Loucy (cell line): Measurements from ENCODE around the gene RSU1.

Experiments used
- H2AFZ ChIP-seq: fragments of 200-600 bp; sonication (generic); 2 replicates; pipeline ENCODE4 v1.6.0; 2016; ENCODE audit warnings: antibody characterized with exemption, mild to moderate bottlenecking, low read length, moderate library complexity
- H3F3A ChIP-seq: fragments of 200-600 bp; 2 replicates; pipeline ENCODE4 v1.6.0; 2016; ENCODE audit warnings: antibody characterized with exemption, low read depth, mild to moderate bottlenecking
- H3K27me3 ChIP-seq: fragments of 200-600 bp; sonication (generic); 2 replicates; pipeline ENCODE4 v1.6.1; 2014; ENCODE audit warnings: low read length, mild to moderate bottlenecking; ENCODE audit not compliant: insufficient read depth, poor library complexity, severe bottlenecking
- H3K36me3 ChIP-seq: fragments of 200-600 bp; sonication (generic); 2 replicates; pipeline ENCODE4 v1.6.1; 2016; ENCODE audit warnings: low read length; ENCODE audit not compliant: insufficient read depth
- H3K4me1 ChIP-seq: fragments of 200-600 bp; sonication (generic); 2 replicates; pipeline ENCODE4 v1.5.1; 2014; ENCODE audit warnings: low read length, mild to moderate bottlenecking; ENCODE audit not compliant: insufficient read depth, poor library complexity, severe bottlenecking
- H3K4me2 ChIP-seq: fragments of 200-600 bp; sonication (generic); 2 replicates; pipeline ENCODE4 v1.6.0; 2014; ENCODE audit warnings: antibody characterized with exemption, low read length, low read depth, mild to moderate bottlenecking; ENCODE audit not compliant: poor library complexity, severe bottlenecking
- H3K4me3 ChIP-seq: fragments of 200-600 bp; sonication (generic); 2 replicates; pipeline ENCODE4 v1.5.1; 2014; ENCODE audit warnings: low read length, mild to moderate bottlenecking, mixed read lengths; ENCODE audit not compliant: poor library complexity, severe bottlenecking
- H3K79me2 ChIP-seq: fragments of 200-600 bp; sonication (generic); 2 replicates; pipeline ENCODE4 v1.6.1; 2014; ENCODE audit warnings: low read length; ENCODE audit not compliant: insufficient read depth
- H3K9ac ChIP-seq: fragments of 200-600 bp; sonication (generic); 2 replicates; pipeline ENCODE4 v1.6.0; 2014; ENCODE audit warnings: mild to moderate bottlenecking, low read depth, low read length, moderate library complexity; ENCODE audit not compliant: poor library complexity, severe bottlenecking
- H3K9me2 ChIP-seq: fragments of 200-600 bp; sonication (generic); replicated peaks from 2 replicates; pipeline ENCODE4 v1.6.1; 2016; ENCODE audit warnings: low read depth, low read length, mixed read lengths
- H3K9me3 ChIP-seq: fragments of 200-600 bp; sonication (generic); 2 replicates; pipeline ENCODE4 v1.6.1; 2014; ENCODE audit warnings: mild to moderate bottlenecking, antibody characterized with exemption, low read length, low read depth; ENCODE audit not compliant: insufficient read depth
- H4K20me1 ChIP-seq: fragments of 200-600 bp; sonication (generic); 2 replicates; pipeline ENCODE4 v1.6.0; 2014; ENCODE audit warnings: antibody characterized with exemption, low read length, mild to moderate bottlenecking; ENCODE audit not compliant: insufficient read depth, poor library complexity, severe bottlenecking
- EZH2phosphoT487 ChIP-seq: fragments of 200-600 bp; IDR thresholded peaks from 2 replicates; pipeline ENCODE4 v1.6.1; 2018; ENCODE audit warnings: antibody characterized with exemption, mild to moderate bottlenecking, moderate library complexity, borderline replicate concordance
- TF ChIP-seq, protein P1 (sequence below): fragments of 200-600 bp; sonication (generic); conservative IDR thresholded peaks from 2 replicates; pipeline ENCODE4 v1.5.1; 2014; ENCODE audit warnings: mild to moderate bottlenecking, antibody characterized with exemption, low read length

Gene RSU1

DNA sequence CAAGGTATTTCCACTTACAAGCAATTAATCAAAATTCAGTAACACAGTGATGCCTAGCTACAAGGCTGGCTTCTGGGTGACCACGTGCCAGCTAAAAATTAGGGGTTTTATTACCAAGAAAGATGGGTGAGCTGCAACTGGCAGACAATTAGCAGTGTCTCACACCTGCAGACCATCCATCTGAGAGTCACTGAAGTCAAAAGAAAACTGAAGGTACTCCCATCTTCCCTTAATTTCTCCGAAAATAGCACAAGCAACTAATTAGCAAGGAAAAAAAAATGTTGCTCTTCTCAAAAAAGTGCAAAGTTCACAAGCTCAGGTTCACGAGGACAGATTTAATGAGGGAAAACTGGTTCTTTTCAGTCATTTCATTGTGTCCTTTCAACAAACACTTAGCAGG is 28.4 kb downstream of the RSU1 start:
- Histone ChIP-seq H3K9me2 (no peaks in the 10 kb centered on the region), H3K4me2 (no peak overlapping the region), H3K4me1 (no peaks in the 10 kb centered on the region), H3K79me2 (peaks cover 8% of the 10 kb centered on the region; the same call in 1 of the 2 replicates), H3F3A (no peaks in the 10 kb centered on the region), H4K20me1 (no peaks in the 10 kb centered on the region), H3K27me3 (no peaks in the 10 kb centered on the region), H2AFZ (no peak overlapping the region), H3K4me3 (no peak overlapping the region), H3K9me3 (no peaks in the 10 kb centered on the region), H3K36me3 (no peaks in the 10 kb centered on the region), H3K9ac (no peak overlapping the region)
- TF ChIP-seq, protein P1, sequence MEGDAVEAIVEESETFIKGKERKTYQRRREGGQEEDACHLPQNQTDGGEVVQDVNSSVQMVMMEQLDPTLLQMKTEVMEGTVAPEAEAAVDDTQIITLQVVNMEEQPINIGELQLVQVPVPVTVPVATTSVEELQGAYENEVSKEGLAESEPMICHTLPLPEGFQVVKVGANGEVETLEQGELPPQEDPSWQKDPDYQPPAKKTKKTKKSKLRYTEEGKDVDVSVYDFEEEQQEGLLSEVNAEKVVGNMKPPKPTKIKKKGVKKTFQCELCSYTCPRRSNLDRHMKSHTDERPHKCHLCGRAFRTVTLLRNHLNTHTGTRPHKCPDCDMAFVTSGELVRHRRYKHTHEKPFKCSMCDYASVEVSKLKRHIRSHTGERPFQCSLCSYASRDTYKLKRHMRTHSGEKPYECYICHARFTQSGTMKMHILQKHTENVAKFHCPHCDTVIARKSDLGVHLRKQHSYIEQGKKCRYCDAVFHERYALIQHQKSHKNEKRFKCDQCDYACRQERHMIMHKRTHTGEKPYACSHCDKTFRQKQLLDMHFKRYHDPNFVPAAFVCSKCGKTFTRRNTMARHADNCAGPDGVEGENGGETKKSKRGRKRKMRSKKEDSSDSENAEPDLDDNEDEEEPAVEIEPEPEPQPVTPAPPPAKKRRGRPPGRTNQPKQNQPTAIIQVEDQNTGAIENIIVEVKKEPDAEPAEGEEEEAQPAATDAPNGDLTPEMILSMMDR: no peak
- TF ChIP-seq EZH2phosphoT487: no peak

DNA sequence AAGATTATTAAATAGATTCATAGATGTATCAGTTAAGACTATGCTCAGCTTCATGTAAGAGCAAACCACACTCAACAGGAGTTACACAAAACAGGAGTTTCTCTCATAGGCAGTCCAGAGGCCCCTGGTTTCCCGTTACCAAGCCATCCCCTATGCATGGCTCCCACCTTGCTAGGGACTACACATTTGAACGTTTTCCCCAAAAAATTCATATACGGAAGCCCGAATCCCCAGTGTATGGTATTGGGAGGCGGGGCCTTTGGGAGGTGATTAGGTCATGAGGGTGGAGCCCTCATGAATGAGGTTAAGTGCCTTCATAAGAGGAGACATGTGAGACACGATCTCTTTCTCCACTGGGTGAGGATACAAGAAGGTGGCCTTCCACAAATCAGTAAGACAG is 29.1 kb downstream of the RSU1 start:
- Histone ChIP-seq H3K36me3 (no peaks in the 10 kb centered on the region), H3K4me1 (no peaks in the 10 kb centered on the region), H3F3A (no peaks in the 10 kb centered on the region), H3K9ac (no peak overlapping the region), H3K4me3 (no peak overlapping the region), H4K20me1 (no peaks in the 10 kb centered on the region), H3K9me3 (no peaks in the 10 kb centered on the region), H3K79me2 (peaks cover 5% of the 10 kb centered on the region; the same call in 1 of the 2 replicates), H3K4me2 (no peak overlapping the region), H3K9me2 (no peaks in the 10 kb centered on the region), H3K27me3 (no peaks in the 10 kb centered on the region), H2AFZ (no peak overlapping the region)
- TF ChIP-seq, protein P1: no peak
- TF ChIP-seq EZH2phosphoT487: no peak

DNA sequence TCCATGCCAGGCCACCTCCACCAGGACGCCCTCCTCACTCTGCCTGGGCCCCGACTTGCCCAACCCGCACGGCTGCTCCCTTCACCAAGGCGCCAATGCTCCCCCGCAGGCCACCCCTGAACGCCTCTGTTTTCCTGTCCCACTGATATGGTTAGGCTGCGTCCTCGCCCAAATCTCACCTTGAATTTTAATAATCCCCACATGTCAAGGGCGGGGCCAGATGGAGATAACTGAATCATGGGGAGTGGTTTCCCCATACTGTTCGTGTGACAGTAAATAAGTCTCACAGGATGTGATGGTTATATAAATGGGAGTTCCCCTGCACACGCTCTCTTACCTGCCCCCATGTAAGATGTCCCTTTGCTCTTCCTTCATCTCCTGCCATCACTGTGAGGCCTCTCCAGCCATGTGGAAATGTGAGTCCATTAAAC is 29.8 kb downstream of the RSU1 start:
- Histone ChIP-seq H2AFZ (no peak overlapping the region), H4K20me1 (no peaks in the 10 kb centered on the region), H3F3A (no peaks in the 10 kb centered on the region), H3K4me3 (no peak overlapping the region), H3K27me3 (no peaks in the 10 kb centered on the region), H3K4me2 (no peak overlapping the region), H3K9me2 (no peaks in the 10 kb centered on the region), H3K79me2 (peaks cover 5% of the 10 kb centered on the region; the same call in 1 of the 2 replicates), H3K36me3 (no peaks in the 10 kb centered on the region), H3K4me1 (no peaks in the 10 kb centered on the region), H3K9ac (no peak overlapping the region), H3K9me3 (no peaks in the 10 kb centered on the region)
- no peak for TF ChIP-seq EZH2phosphoT487
- TF ChIP-seq, protein P1: no peak
